Epithelial cell of esophagus (primary cell): ENCODE measurements around the gene RSAD1.

ENCODE experiments used
- DNase-seq: peaks from one replicate; pipeline ENCODE4 v3.0.0; 2010; ENCODE audit warnings: low read depth
- H3K4me3 ChIP-seq: 2 replicates; pipeline ENCODE4 v1.5.1; 2011; ENCODE audit warnings: mild to moderate bottlenecking, low read length, control low read depth
- TF ChIP-seq, protein P1 (sequence below): IDR thresholded peaks from 2 replicates; pipeline ENCODE4 v1.5.1; 2011; ENCODE audit warnings: low read depth, mild to moderate bottlenecking, low read length, control low read depth, inconsistent platforms; ENCODE audit not compliant: insufficient read depth; ENCODE audit errors: missing control alignments

The RSAD1 gene

GRCh38 chr17:50502301-50502990 lies 23.8 kb downstream of the RSAD1 start:
- TF ChIP-seq, protein P1, sequence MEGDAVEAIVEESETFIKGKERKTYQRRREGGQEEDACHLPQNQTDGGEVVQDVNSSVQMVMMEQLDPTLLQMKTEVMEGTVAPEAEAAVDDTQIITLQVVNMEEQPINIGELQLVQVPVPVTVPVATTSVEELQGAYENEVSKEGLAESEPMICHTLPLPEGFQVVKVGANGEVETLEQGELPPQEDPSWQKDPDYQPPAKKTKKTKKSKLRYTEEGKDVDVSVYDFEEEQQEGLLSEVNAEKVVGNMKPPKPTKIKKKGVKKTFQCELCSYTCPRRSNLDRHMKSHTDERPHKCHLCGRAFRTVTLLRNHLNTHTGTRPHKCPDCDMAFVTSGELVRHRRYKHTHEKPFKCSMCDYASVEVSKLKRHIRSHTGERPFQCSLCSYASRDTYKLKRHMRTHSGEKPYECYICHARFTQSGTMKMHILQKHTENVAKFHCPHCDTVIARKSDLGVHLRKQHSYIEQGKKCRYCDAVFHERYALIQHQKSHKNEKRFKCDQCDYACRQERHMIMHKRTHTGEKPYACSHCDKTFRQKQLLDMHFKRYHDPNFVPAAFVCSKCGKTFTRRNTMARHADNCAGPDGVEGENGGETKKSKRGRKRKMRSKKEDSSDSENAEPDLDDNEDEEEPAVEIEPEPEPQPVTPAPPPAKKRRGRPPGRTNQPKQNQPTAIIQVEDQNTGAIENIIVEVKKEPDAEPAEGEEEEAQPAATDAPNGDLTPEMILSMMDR = no peak
- no peak for DNase-seq
- H3K4me3 ChIP-seq = no peak overlapping the region

GRCh38 chr17:50505591-50506130 lies 27.0 kb downstream of the RSAD1 start:
- DNase-seq = peak; percentile 73
- TF ChIP-seq, protein P1 = no peak
- H3K4me3 ChIP-seq = no peak overlapping the region

DNA sequence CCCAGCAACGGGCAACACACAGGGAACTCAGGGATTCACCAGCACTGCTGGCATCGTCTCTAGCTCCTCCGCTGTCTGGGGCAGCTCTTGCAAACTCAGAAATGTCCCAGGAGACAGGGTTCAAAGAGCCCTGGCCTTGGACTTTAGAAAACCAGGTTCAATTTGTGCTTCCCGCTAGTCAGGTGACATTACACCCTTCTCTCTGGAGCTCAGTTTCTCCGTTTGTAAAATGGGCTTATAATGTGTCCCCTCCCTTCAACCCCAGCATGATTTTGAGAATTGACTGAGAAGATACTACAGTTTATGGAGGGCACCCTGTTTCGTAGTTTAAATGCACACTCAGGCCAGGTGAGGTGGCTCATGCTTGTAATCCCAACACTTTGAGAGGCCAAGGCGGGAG lies 27.6 kb downstream of the RSAD1 start:
- no peak overlapping the region for H3K4me3 ChIP-seq
- TF ChIP-seq, protein P1 = no peak
- no peak for DNase-seq

DNA sequence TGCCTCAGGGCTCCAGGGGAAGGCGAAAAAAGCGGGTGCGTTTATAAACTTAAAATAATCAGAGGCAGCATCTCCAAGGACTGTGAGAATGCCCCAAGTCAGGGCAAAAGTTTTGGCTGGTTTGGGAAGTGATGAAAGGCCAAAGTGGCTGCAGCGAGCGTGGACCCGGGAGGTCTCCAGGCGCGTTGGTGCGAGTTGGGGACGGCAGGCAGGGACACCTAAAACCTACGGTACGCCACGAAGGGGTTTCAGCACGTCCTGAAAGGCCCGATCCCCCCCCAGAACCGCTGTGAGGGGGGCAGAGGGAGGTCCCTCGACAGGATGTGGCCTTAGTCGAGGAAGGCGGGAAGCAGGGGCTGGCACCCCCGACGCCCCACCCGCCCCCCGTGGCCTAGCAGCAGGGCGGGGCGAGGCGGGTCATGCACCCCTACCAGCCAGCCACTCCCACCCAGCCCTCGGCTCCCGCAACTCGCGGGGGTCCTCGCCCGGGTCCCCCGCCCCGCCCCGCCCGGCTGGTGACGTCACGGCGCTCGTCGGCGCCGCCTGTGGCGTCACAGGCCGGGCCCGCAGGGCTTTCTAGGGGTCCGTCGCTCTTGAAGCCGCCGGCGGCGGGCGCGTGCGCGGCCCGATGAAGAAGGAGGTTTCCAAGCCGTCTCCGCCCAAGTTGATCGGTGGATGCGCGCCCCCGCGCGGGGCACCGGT lies 29.4 kb downstream of the RSAD1 start, which contains the start of gene MYCBPAP:
TSS of gene MYCBPAP (plus strand) at position 569 of the 702 bp plus-strand sequence. CDS start 236 bp downstream, outside the sequence.
- TF ChIP-seq, protein P1 = no peak
- H3K4me3 ChIP-seq = peak within 1 kb of the TSS; percentile 33
- peak; percentile 55 for DNase-seq

DNA sequence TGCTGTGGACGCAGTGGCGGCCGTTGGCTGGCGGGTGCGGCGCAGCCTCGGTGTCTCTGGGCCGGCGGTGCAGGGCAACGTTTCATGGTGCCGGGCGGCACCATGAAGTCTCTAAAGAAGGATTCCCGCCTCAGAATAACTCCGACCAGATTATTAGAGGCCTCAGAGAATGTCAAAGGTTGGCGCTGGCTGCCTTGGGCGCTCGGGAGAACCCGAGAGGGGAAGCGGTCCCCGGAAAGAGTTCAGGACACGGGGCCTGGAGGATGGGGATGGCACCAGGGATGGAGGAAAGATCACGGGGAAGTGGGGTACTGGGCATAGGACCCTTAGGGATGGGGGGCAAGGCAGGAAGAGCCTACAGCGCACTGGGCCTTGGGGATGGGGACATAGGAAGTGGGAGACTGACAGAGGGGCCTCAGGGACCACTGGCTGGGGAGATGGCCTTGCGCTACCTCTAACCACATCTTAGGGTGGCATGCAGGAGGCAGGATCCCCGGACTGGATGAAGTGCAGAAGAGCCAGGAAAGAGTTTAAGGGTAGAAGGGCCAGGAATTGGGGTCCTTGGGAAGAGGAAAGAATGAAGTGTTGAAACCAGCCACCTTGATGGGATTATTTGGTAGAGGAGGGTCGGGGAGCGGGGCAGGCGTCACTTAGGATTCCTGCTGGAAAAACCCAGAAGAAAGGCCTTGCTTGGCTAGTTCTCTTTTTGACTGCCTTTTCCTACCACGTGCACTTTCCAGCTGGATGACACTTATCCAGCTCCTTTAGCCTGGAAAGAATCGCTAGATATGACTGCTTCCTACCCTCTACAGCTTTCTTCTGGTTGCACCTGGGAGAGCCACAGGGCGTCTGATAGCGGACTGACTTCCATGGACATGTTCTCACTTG lies 30.2 kb downstream of the RSAD1 start:
- DNase-seq = no peak
- H3K4me3 ChIP-seq = peak overlapping the region; percentile 33
- TF ChIP-seq, protein P1 = no peak

DNA sequence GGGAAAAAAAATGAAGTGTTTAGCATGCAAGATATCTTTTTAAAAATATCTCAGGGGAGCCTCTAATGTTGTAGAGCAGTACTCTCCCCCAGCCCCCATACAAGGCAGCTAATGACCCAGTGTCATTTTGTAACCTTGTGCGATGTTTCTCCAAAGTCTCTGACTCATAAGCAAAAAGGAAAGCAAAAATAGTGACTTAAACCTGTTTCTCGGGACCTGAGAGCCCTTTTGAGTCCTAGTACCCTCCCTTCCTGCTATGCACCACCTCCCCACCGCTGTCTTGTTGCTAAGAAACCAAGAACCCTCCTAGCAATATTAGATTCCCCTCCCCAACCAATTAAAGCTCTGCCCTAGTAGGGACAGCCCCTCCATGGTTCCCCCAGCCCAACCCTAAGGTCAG lies 32.4 kb downstream of the RSAD1 start:
- TF ChIP-seq, protein P1 = no peak

More for the DNA sequence above, 32.4 kb downstream of the RSAD1 start:
- peak; percentile 39 for DNase-seq
- no peak overlapping the region for H3K4me3 ChIP-seq
